Type B pancreatic cell (in vitro differentiated cells): Measurements from ENCODE around the gene RAF1. TPM values are rescaled to one million over a fixed set of nuclear protein-coding genes. Genes with fewer than 3 reads are reported as not detected.
"Not testable (repeated sequence)": the region's sequence is repeated elsewhere in the genome, so short reads cannot be mapped to it uniquely, and the experiment has no call there.

Experiments
- DNase-seq: peaks from one replicate; pipeline ENCODE4 v3.0.0; 2021; ENCODE audit warnings: mixed read lengths; ENCODE audit not compliant: unreplicated experiment; ENCODE audit errors: extremely low spot score
- H3K27ac Mint-ChIP-seq: 2 replicates; pipeline ENCODE4 v1.8.0; 2021; ENCODE audit warnings: mild to moderate bottlenecking, mixed read lengths
- H3K27me3 Mint-ChIP-seq: 2 replicates; pipeline ENCODE4 v1.8.0; 2021; ENCODE audit warnings: mixed read lengths
- H3K36me3 Mint-ChIP-seq: 2 replicates; pipeline ENCODE4 v1.8.0; 2021; ENCODE audit warnings: mixed read lengths
- H3K4me1 Mint-ChIP-seq: one replicate; pipeline ENCODE4 v1.8.0; 2021; ENCODE audit warnings: mixed read lengths; ENCODE audit not compliant: unreplicated experiment
- H3K4me3 Mint-ChIP-seq: 2 replicates; pipeline ENCODE4 v1.8.0; 2021; ENCODE audit warnings: mild to moderate bottlenecking, mixed read lengths
- H3K9me3 Mint-ChIP-seq: 2 replicates; pipeline ENCODE4 v1.8.0; 2021; ENCODE audit warnings: mixed read lengths
- total RNA-seq: library from RNA; stranded (reverse); gene quantifications from 2 replicates; pipeline ENCODE4 v1.2.1, GENCODE V29; 2021; ENCODE audit warnings: low replicate concordance
- TF ChIP-seq, protein P1 (sequence below): fragments of 200-600 bp; sonication (generic); conservative IDR thresholded peaks from 2 replicates; pipeline ENCODE4 v1.5.0; 2021; ENCODE audit warnings: antibody characterized with exemption, mild to moderate bottlenecking

Gene RAF1
- total RNA-seq, 1 donor from 2014 or later, result 92.1 TPM

DNA sequence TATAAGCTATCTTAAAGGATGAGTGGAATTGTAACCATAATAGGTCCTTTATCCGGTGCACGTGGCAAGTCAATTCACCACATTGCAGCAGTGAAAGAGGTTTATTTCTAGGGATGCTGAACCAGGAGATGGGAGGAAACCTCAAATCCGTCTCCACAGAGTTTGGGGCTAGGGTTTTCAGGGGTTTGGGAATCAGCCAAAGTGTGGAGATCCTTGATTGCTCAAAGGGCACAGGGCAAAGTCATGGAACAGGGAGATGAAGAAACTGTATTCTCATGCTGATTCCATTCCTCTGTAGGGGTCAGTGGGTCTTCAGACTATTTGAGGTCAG lies 7.2 kb upstream of the RAF1 start:
- Mint-ChIP-seq H3K9me3 (no peaks in the 10 kb centered on the region), H3K4me1 (no peaks in the 10 kb centered on the region), H3K4me3 (no peak overlapping the region), H3K27me3 (no peaks in the 10 kb centered on the region), H3K36me3 (no peaks in the 10 kb centered on the region), H3K27ac (no peak overlapping the region)
- no peak for DNase-seq
- TF ChIP-seq, protein P1, sequence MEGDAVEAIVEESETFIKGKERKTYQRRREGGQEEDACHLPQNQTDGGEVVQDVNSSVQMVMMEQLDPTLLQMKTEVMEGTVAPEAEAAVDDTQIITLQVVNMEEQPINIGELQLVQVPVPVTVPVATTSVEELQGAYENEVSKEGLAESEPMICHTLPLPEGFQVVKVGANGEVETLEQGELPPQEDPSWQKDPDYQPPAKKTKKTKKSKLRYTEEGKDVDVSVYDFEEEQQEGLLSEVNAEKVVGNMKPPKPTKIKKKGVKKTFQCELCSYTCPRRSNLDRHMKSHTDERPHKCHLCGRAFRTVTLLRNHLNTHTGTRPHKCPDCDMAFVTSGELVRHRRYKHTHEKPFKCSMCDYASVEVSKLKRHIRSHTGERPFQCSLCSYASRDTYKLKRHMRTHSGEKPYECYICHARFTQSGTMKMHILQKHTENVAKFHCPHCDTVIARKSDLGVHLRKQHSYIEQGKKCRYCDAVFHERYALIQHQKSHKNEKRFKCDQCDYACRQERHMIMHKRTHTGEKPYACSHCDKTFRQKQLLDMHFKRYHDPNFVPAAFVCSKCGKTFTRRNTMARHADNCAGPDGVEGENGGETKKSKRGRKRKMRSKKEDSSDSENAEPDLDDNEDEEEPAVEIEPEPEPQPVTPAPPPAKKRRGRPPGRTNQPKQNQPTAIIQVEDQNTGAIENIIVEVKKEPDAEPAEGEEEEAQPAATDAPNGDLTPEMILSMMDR, result no peak

DNA sequence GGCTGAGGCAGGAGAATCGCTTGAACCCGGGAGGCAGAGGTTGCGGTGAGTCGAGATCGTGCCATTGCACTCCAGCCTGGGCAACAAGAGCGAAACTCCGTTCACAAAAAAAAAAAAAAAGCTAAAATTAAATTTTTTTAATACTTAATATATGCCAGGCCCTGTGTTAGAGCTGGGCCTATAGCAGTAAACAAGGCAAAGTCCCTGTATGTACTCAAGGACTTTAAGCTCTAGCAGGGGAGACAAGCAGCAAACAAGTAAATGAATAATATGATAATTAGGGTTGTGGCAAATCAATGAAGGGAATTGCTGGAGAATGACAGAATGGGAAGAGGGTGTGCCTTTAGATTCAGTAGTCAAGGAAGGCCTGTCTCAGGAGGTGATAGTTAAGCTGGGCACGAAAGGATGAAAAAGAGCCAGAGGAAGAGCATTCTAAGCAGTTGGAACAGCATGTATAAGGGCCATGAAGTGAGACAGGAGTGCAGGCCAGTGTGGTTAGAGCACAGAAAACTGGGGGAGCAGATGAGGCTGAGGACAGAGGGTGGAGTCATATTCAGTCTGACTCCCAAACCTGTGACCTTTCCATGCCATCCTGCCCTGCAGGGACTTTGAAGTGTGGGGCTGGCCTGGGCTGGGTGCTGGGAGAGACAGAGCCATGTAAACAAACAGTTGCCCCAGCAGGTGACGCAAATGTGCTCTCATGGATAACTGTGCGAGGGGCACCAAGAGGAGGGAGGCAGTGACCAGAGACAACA lies 6.6 kb upstream of the RAF1 start:
- Mint-ChIP-seq H3K4me1 (no peaks in the 10 kb centered on the region), H3K36me3 (no peaks in the 10 kb centered on the region), H3K27me3 (no peaks in the 10 kb centered on the region), H3K27ac (no peak overlapping the region), H3K4me3 (no peak overlapping the region), H3K9me3 (no peaks in the 10 kb centered on the region)
- no peak for DNase-seq
- TF ChIP-seq, protein P1, result no peak

DNA sequence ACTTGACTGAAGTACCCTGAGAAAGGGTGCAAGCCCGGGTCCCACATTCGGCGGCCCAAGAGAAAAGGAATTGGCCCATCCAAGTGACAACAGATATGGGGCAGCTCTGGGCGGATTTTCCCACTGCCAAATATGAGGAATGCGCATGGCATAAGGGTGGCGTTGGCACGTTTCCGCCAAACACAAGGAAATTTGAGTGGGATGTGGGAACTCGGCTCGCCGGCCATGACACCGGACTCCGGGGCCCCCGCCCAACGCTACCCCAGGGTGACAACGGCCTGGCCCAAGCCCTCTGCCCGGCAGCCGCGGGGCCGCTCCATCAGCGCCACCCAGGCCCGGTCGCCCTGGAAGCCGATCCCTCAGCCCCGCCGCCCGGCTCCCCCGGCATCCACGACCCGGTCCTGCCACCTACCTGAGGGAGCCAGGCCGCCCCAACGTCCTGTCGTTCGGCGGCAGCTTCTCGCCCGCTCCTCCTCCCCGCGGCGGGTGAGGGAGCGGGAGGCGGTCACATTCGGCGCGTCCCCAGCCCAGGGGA lies 449 bp downstream of the RAF1 start:
- Mint-ChIP-seq H3K9me3 (no peaks in the 10 kb centered on the region), H3K36me3 (peaks cover 4% of the 10 kb centered on the region), H3K4me3 (peak overlapping the region; percentile 93), H3K27me3 (no peaks in the 10 kb centered on the region), H3K27ac (peak overlapping the region; percentile 100), H3K4me1 (peaks cover 22% of the 10 kb centered on the region)
- no peak for DNase-seq
- TF ChIP-seq, protein P1, result no peak

DNA sequence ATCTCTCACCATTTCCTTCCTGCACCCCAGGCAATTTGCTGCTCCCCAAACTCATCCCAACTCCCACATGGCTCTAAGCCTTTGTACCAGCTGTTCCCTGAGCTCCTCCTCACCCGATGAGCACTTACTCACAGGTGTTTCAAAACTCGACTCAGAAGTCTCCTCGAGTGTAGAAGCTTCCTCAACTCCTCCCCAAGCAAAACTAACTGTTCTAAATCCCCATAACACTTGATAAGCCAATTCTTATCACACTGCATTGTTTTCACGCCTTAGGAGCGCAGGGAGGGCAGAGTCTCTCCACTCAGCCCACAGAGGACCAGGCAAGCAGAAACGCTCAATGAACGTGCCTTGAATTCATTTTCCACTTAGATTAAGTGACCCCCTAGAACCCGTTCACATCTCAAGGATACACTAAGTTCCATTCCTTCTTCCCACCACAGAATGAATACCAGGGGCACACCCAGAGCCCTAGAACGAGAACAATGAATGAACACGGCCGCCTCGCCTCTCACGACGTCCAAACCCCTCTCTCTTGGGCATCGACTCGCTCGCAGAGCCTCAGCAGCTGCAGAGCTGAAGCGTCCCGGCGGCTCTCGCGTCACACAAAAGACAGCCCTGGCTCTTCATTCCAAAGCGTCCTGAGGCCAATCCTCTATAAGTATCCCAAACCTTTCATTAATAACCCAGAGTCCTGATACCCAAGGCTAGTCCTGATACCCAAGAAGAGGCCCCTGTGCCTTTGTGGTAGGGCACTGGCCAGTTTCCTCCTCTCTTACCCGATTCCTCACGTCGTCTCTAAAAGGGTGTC lies 1.1 kb downstream of the RAF1 start:
- Mint-ChIP-seq H3K36me3 (peaks cover 7% of the 10 kb centered on the region), H3K27ac (peak overlapping the region; percentile 96), H3K4me3 (peak overlapping the region; percentile 93), H3K27me3 (no peaks in the 10 kb centered on the region), H3K4me1 (peaks cover 25% of the 10 kb centered on the region), H3K9me3 (no peaks in the 10 kb centered on the region)
- TF ChIP-seq, protein P1, result no peak
- no peak for DNase-seq

DNA sequence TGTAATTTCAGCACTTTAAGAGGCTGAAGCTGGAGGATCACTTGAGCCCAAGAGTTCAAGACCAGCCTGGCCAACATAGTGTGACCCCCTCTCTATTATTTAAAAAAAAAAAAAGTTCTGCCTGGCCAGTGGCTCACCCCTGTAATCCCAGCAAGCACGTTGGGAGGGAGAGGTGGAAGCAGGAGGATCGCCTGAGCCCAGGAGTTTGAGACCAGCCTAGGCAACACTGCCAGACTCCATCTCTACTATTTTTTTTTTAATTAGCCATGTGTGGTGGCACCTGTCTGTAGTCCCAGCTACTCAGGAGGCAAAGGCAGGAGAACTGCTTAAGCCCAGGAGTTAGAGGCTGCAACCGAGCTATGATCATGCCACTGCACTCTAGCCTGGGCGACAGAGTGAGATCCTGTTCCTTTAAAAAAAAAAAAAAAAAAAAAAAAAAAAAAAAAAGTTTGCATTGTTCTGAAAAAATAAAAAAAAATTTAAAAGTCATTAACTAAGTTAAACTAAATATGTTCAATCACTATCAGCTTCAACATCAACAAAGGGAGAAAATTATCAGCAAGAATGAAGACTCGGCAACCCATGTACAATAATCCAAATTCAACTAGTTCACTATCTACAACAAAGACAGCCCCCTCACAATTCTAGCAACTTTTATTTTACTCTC lies 1.9 kb downstream of the RAF1 start:
- Mint-ChIP-seq H3K27me3 (no peaks in the 10 kb centered on the region), H3K4me1 (peaks cover 26% of the 10 kb centered on the region), H3K9me3 (no peaks in the 10 kb centered on the region), H3K36me3 (peaks cover 8% of the 10 kb centered on the region), H3K27ac (peak overlapping the region; percentile 96), H3K4me3 (peak overlapping the region; percentile 93)
- TF ChIP-seq, protein P1, result no peak
- DNase-seq, result no peak

DNA sequence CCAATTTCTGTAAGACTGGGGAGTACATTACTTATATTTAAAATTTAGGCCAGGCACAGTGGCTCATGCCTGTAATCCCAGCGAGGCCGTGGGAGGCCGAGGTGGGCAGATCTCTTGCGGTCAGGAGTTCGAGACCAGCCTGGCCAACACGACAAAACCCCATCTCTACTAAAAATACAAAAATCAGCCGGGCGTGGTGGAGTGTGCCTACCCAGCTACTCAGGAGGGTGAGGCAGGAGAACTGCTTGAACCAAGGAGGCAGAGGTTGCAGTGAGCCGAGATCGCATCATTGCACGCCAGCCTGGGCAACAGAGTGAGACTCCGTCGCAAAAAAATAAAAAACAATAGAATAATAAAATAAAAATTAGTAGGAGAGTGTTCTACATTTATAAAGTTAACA lies 2.5 kb downstream of the RAF1 start:
- not testable (repeated sequence) for H3K9me3 Mint-ChIP-seq, H3K27ac Mint-ChIP-seq, H3K27me3 Mint-ChIP-seq, DNase-seq, H3K36me3 Mint-ChIP-seq
- H3K4me3 Mint-ChIP-seq, result peak overlapping the region; percentile 54
- peaks cover 28% of the 10 kb centered on the region for H3K4me1 Mint-ChIP-seq
